Psoas muscle (tissue), 8 donors: Measurements from ENCODE around the gene RABL6. TPM values are rescaled to one million over a fixed set of nuclear protein-coding genes. Genes with fewer than 3 reads are reported as not detected.

Experiments used
- ATAC-seq, 4 donors: fragments of 200-7000 bp; cut with Tn5 transposase; one replicate each; pipeline ENCODE4 v1.9.1; 2020; ENCODE audit warnings: moderate library complexity in 3 of 4, mild to moderate bottlenecking in 2 of 4
- DNase-seq, 2 donors: peaks; one replicate each; pipeline ENCODE4 v3.0.0-alpha.2; 2020
- H3K27ac ChIP-seq: fragments of 200-600 bp; one replicate; pipeline ENCODE4 v1.8.0; 2022
- H3K27me3 ChIP-seq, 3 donors: fragments of 200-600 bp in 1 of 3; one replicate each; pipeline versions ENCODE4 v1.6.1 to v1.8.0; 2013 to 2022; ENCODE audit warnings: low read length in 2 of 3, mild to moderate bottlenecking in 2 of 3, moderate library complexity in 1 of 3; ENCODE audit not compliant: insufficient read depth in 3 of 3
- H3K36me3 ChIP-seq, 2 donors: fragments of 200-600 bp in 1 of 2; one replicate each; pipeline versions ENCODE4 v1.6.1 to v1.8.0; 2013 to 2022; ENCODE audit warnings: low read depth in 1 of 2, mild to moderate bottlenecking in 1 of 2, moderate library complexity in 1 of 2; ENCODE audit not compliant: insufficient read depth in 1 of 2
- H3K4me1 ChIP-seq: fragments of 200-600 bp; one replicate; pipeline ENCODE4 v1.8.0; 2022
- H3K4me3 ChIP-seq: fragments of 200-600 bp; one replicate; pipeline ENCODE4 v1.8.0; 2022; ENCODE audit warnings: mild to moderate bottlenecking
- H3K9me3 ChIP-seq: fragments of 200-600 bp; one replicate; pipeline ENCODE4 v1.8.0; 2022
- WGBS, 3 donors: extraction: QIAGEN DNeasy Blood & Tissue Kit; methylation state at CpG; one replicate each; pipeline versions ENCODE4 v1.1.6 to v1.1.7; 2013; 5-methylcytosine and 5-hydroxymethylcytosine counted together
- intact Hi-C, 2 donors: fragments of 100-400 bp; cut with DNase I; formaldehyde crosslinking; loops; one replicate each; pipeline versions ENCODE4 v1.11.0 to v1.14.2; 2022
- polyA plus RNA-seq, 3 donors: library from polyadenylated mRNA; stranded (reverse); fragments of 200-250 nt; gene quantifications; one replicate each; pipeline ENCODE4 v1.2.3, GENCODE V29; 2013
- total RNA-seq, 4 donors: library from RNA; stranded (reverse); fragmentation: NEBNext Ultra II Directional in 2 of 4; extraction: Animal tissue kit (Norgen Biotek cat#: 25700) in 2 of 4; gene quantifications; one replicate each; pipeline versions ENCODE4 v1.2.1 to v1.2.4, GENCODE V29; 2021 to 2023
- TF ChIP-seq, protein P1 (sequence below): fragments of 200-600 bp; IDR thresholded peaks from one replicate; pipeline ENCODE4 v1.8.0; 2022; ENCODE audit warnings: antibody characterized with exemption
- donor health status: healthy with polysubstance abuse.
- donor health status: DM: no; HTN: no; CAD: no; lungs with moderate emphysema.
- donor health status: Bipolar disorder and iron deficiency.
- donor health status: healthy.
- donor health status: DM: yes; HTN: yes; CAD: no.
- donor health status: DM: no; HTN: no; CAD: no.
- donor health status: DM: no; HTN: no; CAD: no.
- donor health status: DM: yes; HTN: yes; CAD: no.

Gene RABL6
- total and polyA plus RNA-seq, 7 donors: 73.0 to 90.5 (median 82.5) TPM

DNA sequence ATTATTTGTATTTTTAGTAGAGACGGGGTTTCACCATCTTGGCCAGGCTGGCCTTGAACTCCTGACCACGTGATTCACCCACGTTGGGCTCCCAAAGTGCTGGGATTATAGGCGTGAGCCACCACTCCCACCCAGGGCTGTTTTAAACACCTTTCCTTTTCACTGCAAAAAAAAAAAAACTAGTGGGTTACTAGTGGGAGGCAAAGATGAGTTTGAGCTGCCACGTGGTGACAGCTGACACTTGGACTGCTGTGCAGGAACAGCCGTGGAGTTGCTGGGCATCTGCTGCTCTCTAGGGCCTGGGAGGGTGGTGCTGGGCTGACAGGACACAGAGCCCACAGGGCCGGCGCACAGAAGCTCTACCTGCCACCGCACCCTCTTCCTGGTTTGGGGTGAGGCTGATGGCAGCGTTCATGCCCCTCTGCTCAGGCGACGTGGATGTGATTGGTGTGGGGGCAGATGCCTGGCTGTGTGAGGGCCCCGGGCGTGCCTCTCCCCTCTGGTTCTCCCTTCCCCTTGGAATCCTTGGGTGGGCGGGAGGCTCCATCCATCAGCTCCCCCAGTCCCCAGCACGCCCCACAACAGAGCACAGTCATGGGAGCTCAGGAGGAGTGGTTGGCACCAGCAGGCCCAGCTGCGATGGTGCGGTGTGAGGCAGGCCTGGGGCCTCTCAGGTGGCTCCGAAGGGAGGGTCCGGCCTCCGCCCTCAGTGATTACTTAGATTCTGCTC is 16.9 kb downstream of the RABL6 start:
- 81 to 84% (median 82%) methylated on average over 19 to 21 of the region's 21 CpGs for WGBS, 3 donors
- ATAC-seq: no peak
- H3K4me3 ChIP-seq: no peak overlapping the region
- TF ChIP-seq, protein P1, sequence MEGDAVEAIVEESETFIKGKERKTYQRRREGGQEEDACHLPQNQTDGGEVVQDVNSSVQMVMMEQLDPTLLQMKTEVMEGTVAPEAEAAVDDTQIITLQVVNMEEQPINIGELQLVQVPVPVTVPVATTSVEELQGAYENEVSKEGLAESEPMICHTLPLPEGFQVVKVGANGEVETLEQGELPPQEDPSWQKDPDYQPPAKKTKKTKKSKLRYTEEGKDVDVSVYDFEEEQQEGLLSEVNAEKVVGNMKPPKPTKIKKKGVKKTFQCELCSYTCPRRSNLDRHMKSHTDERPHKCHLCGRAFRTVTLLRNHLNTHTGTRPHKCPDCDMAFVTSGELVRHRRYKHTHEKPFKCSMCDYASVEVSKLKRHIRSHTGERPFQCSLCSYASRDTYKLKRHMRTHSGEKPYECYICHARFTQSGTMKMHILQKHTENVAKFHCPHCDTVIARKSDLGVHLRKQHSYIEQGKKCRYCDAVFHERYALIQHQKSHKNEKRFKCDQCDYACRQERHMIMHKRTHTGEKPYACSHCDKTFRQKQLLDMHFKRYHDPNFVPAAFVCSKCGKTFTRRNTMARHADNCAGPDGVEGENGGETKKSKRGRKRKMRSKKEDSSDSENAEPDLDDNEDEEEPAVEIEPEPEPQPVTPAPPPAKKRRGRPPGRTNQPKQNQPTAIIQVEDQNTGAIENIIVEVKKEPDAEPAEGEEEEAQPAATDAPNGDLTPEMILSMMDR: no peak
- intact Hi-C loops: no loop called here
- no peaks in the 10 kb centered on the region for H3K27me3 ChIP-seq
- H3K27ac ChIP-seq: no peak overlapping the region
- H3K9me3 ChIP-seq: no peaks in the 10 kb centered on the region
- H3K36me3 ChIP-seq: peaks cover 0 to 65% of the 10 kb centered on the region in 2 donors
- no peaks in the 10 kb centered on the region for H3K4me1 ChIP-seq
- DNase-seq: no peak

DNA sequence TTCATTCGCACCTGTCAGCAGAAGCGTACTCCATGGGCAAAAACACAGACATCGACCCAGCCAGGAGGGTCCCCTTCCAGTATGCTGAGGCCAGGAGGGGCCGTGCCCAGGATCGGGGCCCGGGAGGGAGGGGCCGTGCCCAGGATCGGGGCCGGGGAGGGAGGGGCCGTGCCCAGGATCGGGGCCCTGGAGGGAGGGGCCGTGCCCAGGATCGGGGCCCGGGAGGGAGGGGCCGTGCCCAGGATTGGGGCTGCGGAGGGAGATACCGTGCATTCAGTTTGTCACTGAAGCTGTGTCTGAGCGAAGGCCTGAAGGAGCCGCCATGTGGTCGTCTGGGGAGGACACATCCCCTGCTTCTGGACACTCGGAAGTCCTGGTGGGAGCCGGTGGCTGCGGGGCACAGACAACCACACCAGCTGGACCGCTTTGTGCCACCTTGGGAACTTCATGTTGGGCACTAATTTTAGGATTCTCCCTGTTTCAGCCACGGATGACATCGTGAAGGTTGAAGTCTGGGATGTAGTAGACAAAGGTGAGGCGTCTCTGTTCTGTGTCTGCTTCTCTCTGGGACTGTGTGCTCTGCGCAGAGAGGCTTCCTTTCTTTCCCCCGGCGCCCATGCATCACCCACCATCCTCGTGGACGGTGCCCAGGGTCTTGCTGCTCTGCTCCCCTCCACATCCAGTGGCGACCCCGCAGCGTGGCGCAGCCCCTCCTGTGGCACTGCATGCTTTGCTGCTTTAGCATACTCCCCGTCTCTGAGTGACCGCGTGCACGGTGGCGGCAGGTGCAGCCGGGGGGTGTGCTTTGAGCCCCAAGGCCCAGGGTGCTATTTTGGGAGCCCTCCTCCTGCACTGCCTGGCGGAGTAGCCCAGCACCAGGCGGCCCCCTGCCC is 17.8 kb downstream of the RABL6 start:
- Histone ChIP-seq H3K4me3 (no peak overlapping the region), H3K4me1 (no peaks in the 10 kb centered on the region), H3K36me3 (peaks cover 0 to 74% of the 10 kb centered on the region in 2 donors), H3K27me3 (no peaks in the 10 kb centered on the region), H3K27ac (no peak overlapping the region), H3K9me3 (no peaks in the 10 kb centered on the region)
- no peak for DNase-seq
- intact Hi-C loops: no loop called here
- TF ChIP-seq, protein P1: no peak
- 85 to 88% (median 87%) methylated on average over 42 to 44 of the region's 44 CpGs for WGBS, 3 donors
- no peak for ATAC-seq

- intact Hi-C loops: no loop called here
- Histone ChIP-seq H3K27me3 (no peaks in the 10 kb centered on the region), H3K9me3 (no peaks in the 10 kb centered on the region), H3K4me3 (no peak overlapping the region), H3K4me1 (no peaks in the 10 kb centered on the region), H3K36me3 (peaks cover 0 to 77% of the 10 kb centered on the region in 2 donors), H3K27ac (no peak overlapping the region)
- TF ChIP-seq, protein P1: no peak
- 93 to 94% (median 93%) methylated on average over 14 to 17 of the region's 17 CpGs for WGBS, 3 donors
- DNase-seq (no peak), ATAC-seq (peak in 1 of 4 donors; percentile 9)
Observed at GRCh38 chr9:136826188-136826541, 18.4 kb downstream of the RABL6 start.

DNA sequence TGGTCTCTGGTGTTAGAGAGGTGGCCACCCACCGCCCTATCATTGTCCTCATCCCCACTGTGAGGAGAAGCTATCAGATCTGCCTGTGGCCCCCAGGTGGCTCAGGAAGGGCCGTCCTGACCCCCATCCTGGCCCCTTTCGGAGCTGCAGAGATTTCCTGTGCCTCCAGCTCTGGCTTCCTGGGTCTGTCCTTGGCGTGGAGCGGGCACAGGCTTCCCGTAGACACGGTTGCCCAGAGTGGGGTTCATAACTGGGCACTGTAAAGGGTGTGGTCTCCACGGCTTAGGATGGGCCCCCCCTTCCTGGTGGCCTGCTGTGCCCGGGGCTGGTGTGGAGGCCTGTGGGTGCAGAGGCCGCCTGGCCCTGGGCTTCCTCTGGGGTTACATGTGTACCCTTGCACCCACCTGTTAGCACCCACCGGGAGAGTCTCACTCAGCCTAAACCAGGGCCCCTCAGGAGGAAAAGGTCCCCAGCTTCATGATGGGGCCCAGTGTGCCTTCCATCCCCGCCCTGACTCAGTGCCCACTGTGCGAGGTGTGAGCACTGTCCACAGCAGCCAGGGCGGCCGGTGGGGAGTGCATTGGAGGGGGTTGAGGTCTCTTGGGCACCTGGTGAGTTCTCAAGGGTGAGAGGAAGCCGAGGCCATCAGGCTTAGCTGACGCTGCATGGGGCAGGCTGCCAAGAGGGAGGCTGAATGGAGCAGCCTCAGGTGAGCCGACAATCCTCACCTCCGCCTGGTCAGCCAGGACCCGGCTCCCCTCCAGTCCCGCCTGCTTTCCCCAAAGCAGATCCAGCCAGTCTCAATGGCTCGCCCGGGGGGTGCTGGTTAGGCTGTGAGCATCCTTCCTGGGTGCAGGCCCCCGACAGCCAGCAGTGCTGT is 19.2 kb downstream of the RABL6 start:
- no peak for ATAC-seq
- intact Hi-C loops: no loop called here
- H3K27ac ChIP-seq: no peak overlapping the region

More for the DNA sequence above, 19.2 kb downstream of the RABL6 start:
- H3K9me3 ChIP-seq: no peaks in the 10 kb centered on the region
- peaks cover 0 to 85% of the 10 kb centered on the region in 2 donors for H3K36me3 ChIP-seq
- TF ChIP-seq, protein P1: no peak
- peak in 1 of 2 donors; percentile 51 for DNase-seq
- H3K4me3 ChIP-seq: no peak overlapping the region
- no peaks in the 10 kb centered on the region for H3K4me1 ChIP-seq
- H3K27me3 ChIP-seq: no peaks in the 10 kb centered on the region
- 88 to 90% (median 89%) methylated on average over 23 to 24 of the region's 24 CpGs for WGBS, 3 donors
